ENCODE data around the gene STK40. TPM values are rescaled to one million over a fixed set of nuclear protein-coding genes. Genes with fewer than 3 reads are reported as not detected.

The STK40 gene
- total RNA-seq, 2 experiments from 2014 or later, result 75.2 to 76.8 TPM

DNA sequence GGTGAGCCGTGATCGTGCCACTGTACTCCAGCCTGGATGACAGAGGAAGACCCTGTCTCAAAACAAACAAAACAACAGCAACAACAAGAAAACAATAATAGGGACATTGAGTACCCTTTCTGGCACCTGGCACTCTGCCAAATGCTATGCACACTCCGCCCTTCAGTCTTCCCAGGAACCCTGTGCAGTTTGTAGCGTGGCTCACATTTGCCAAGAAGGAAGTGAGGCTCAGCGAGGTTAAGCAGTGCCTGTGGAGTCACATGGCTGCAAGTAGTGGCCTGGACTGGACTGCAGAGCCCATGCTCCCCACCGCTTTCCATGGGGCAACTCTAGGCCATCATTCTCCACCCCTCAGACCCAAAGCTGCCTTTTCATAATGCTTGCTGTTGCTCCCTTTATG, 57.0 kb downstream of the STK40 start:
- H3K27ac Mint-ChIP-seq, result no peak overlapping the region
- no peak overlapping the region for H3K4me3 Mint-ChIP-seq
- H3K4me1 Mint-ChIP-seq, result peaks cover 57% of the 10 kb centered on the region
- no peak for DNase-seq
- no peaks in the 10 kb centered on the region for H3K9me3 Mint-ChIP-seq
- CTCF ChIA-PET, result interaction anchor here (0.5 to 1.4 kb wide), 2 partner anchors 14 to 41 kb away, joined by 3 read pairs; no protein-coding TSS in a partner anchor
- H3K36me3 Mint-ChIP-seq (ENCODE audit: low read depth), result no peaks in the 10 kb centered on the region
- POLR2A ChIA-PET, result no interaction called here
- H3K27me3 Mint-ChIP-seq, result peaks cover 25% of the 10 kb centered on the region

DNA sequence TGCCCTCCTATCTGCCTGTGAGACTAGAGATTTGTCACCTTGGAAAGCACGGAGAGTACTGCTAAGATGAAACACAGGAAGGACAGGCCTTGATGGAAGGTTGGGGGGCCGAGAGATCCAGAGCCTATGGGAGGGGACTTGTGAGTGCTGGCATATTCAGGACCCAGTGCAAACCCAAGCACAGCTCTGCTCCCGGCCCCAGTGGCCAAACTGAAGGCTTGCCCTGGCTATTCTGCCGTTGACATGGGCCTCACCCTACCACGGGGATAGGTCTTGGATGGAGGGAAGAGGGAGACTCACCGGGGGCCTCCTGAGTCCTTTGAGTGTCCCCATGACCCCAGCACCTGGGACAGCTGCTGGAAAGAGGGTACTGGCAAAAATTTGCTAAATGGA, 57.6 kb downstream of the STK40 start:
- no peaks in the 10 kb centered on the region for H3K36me3 Mint-ChIP-seq (ENCODE audit: low read depth)
- ChIA-PET CTCF (no interaction called here), POLR2A (no interaction called here)
- peaks cover 25% of the 10 kb centered on the region for H3K27me3 Mint-ChIP-seq
- H3K4me3 Mint-ChIP-seq, result no peak overlapping the region
- H3K27ac Mint-ChIP-seq, result no peak overlapping the region
- H3K9me3 Mint-ChIP-seq, result no peaks in the 10 kb centered on the region
- peaks cover 58% of the 10 kb centered on the region for H3K4me1 Mint-ChIP-seq
- no peak for DNase-seq

DNA sequence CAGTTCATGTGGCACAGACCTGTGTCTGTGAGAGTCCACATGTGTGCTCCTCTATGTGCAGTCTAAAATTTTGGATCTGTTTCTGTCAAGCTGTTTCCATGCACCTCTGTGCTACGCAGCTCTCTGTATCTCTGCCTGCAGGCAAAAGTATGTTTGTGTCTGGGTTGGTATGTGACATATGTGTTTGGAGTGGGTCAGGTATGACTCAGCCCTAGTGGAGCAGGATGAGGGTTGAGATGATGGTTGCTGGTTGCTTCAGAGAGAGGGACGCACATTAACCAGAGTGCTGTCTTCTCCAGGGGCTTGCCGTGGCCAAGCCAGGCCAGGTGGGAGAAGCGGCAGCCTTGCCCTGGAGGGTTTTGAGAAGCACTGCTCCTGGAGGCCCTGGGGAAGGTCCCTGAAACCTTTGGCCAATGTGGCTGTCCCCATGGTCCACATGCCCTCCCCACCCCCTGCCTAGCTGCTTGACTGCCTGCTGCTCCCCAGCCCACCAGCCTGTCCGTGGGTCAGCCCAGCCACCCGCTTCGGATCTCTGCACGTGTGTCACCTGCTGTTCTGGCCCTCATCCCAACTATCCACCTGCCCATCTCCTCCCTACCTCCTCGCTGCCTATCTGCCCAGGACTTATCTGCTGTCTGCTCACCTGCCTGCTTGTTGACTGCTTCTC, 58.2 kb downstream of the STK40 start:
- no peak overlapping the region for H3K4me3 Mint-ChIP-seq
- H3K36me3 Mint-ChIP-seq (ENCODE audit: low read depth), result no peaks in the 10 kb centered on the region
- ChIA-PET CTCF (no interaction called here), POLR2A (interaction anchor here (1.0 to 1.6 kb wide), 2 partner anchors 15 to 59 kb away, joined by 3 to 4 read pairs; no protein-coding TSS in a partner anchor)
- no peak overlapping the region for H3K27ac Mint-ChIP-seq
- peaks cover 61% of the 10 kb centered on the region for H3K4me1 Mint-ChIP-seq
- peaks cover 21% of the 10 kb centered on the region for H3K27me3 Mint-ChIP-seq
- no peaks in the 10 kb centered on the region for H3K9me3 Mint-ChIP-seq
- no peak for DNase-seq

DNA sequence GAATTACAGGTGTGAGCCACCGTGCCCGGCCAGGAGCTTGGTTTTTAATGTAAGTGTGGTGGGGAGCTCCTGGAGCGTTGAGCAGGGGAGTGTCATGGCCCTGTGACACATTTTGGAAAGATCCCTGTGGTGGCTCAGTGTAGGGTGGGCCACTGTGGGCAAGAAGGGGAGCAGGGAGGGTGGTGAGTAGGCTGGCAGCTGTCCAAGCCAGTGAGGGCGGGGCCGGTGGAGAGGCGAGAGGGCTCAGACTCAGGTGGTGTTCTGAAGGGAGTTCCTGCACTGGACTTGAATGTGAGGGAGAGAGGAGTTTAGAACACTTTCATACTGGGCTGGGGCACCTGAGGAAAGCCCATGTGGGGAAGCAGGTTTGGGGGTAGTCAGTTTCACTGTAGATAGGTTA, 59.2 kb downstream of the STK40 start:
- peaks cover 2% of the 10 kb centered on the region for H3K36me3 Mint-ChIP-seq (ENCODE audit: low read depth)
- no peaks in the 10 kb centered on the region for H3K9me3 Mint-ChIP-seq
- peaks cover 11% of the 10 kb centered on the region for H3K27me3 Mint-ChIP-seq
- no peak for DNase-seq
- no peak overlapping the region for H3K4me3 Mint-ChIP-seq
- ChIA-PET POLR2A (interaction anchor here (1.0 to 1.6 kb wide), 2 partner anchors 16 to 60 kb away, joined by 3 to 4 read pairs; no protein-coding TSS in a partner anchor), CTCF (no interaction called here)
- no peak overlapping the region for H3K27ac Mint-ChIP-seq
- peaks cover 65% of the 10 kb centered on the region for H3K4me1 Mint-ChIP-seq

DNA sequence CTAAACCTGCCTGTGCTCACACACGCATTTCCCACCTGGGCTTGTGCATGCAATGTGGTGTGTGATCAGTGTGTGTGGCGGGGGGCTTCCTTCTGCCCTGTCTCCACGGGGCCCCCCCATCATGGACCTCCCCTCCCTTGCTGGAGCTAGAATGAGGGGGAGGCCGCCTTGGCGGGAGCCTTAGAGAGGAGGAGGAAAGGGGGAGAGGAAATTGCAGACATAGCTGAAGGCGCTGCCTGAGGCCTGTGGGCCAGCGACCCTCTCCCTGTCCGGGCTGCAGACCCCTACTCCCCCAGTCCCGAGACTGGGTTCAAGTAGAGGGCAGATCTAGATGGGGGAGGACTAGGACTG, 61.4 kb downstream of the STK40 start:
- H3K4me1 Mint-ChIP-seq, result peaks cover 56% of the 10 kb centered on the region
- no peak overlapping the region for H3K27ac Mint-ChIP-seq
- CTCF ChIA-PET, result interaction anchor here (0.7 to 2.3 kb wide), 4 partner anchors 13 to 134 kb away, joined by 3 to 7 read pairs (median 4); no protein-coding TSS in a partner anchor
- peaks cover 7% of the 10 kb centered on the region for H3K27me3 Mint-ChIP-seq
- POLR2A ChIA-PET, result interaction anchor here (1.0 to 4.6 kb wide), 8 partner anchors 8 to 175 kb away, joined by 3 to 32 read pairs (median 6); partner anchors contain the start of genes SH3D21, STK40, THRAP3 and TRAPPC3
- H3K9me3 Mint-ChIP-seq, result no peaks in the 10 kb centered on the region
- no peak for DNase-seq
- H3K4me3 Mint-ChIP-seq, result peak overlapping the region; percentile 75
- peaks cover 3% of the 10 kb centered on the region for H3K36me3 Mint-ChIP-seq (ENCODE audit: low read depth)

DNA sequence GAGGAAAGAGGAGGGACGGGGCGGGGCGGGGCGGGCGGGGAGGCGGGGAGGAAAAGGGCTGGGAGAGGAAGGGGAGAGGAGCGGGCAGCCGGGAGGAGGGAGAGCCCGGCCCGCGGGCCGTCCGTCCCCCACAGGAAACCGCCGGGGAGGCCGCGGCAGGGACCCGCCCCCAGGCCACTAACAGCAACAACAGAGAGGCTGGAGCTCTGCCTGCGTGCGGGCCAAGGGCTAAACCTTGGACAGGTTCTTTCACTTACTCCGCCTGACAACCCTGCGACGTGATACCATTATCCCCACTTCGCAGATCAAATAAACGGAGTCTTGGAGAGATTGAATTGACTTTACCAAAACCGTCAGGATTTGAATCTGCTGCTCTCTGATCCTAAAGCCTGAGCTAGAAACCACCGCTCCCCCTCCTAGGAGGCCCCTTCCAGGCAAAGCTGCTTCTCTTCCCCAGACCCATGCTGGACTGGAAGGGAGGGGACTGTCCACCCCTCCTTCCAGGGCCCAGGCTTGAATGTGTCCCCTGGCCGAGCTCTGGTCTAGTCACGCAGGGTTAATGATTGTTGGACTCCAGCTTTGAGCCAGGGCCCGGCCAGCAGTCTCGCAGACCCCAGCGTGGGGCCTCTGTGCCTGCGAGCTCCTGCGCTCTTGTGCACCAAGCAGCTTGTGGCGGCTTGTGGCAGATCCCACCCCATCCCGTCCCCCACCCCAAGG, 61.9 kb downstream of the STK40 start, which contains the start of gene EVA1B:
Gene EVA1B (minus strand): TSS at position 10 of the 717 bp plus-strand sequence. CDS start 608 bp downstream, outside the sequence.
- Mint-ChIP-seq H3K4me1 (peaks cover 52% of the 10 kb centered on the region), H3K27me3 (peaks cover 7% of the 10 kb centered on the region), H3K36me3 (ENCODE audit: low read depth) (peaks cover 3% of the 10 kb centered on the region), H3K9me3 (no peaks in the 10 kb centered on the region), H3K27ac (peak within 1 kb of the TSS; percentile 64), H3K4me3 (peak within 1 kb of the TSS; percentile 75)
- DNase-seq, result peak; percentile 72
- ChIA-PET POLR2A (interaction anchor here (0.6 to 4.6 kb wide), 12 partner anchors 8 to 175 kb away, joined by 3 to 32 read pairs (median 4); partner anchors contain the start of genes SH3D21, STK40, THRAP3 and TRAPPC3), CTCF (interaction anchor here (0.6 to 2.8 kb wide), 10 partner anchors 14 to 174 kb away, joined by 3 to 9 read pairs (median 4); partner anchors contain the start of genes SH3D21, THRAP3 and TRAPPC3)

DNA sequence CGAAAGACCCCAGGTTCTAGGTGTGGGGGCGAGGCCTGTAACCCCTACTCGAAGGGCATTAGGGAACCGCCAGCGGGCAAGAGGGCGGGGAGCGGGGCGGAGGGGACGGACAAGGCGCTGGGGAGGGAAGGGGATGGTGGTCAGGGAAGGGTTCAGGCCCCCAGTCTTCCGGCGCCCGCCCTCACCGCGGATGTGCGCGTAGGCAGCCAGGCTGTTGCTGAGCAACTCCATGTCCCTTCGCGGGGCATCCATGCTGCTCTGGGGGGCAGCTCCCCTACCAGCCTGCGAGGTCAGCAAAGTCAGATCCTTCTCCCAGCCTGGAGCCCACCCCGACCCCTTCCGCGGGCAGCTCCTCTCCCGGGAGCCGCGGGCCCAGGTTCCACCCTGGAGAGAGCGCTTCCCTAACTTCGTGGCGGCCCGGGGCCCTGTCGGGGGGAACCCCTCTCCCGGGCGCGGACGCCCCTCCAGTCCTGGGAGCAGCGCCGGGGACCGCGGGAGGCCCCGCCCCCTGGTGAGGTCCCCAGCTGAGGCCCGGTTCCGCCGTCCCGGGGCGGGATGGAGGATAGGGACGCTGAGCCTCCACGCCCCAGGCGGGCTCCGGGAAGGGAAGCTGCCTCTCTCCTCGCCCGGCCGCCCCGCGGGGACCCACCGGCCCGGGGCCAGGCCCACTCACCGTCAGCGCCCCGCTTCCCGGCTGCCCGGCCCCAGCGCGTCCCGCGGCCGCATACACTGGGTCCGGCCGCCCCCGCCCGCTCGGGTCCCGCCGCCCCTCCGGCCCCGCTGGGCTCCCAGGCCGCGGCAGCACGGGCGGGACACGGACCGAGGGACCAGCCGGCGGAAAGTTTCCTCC, 62.7 kb downstream of the STK40 start:
- peaks cover 46% of the 10 kb centered on the region for H3K4me1 Mint-ChIP-seq
- H3K36me3 Mint-ChIP-seq (ENCODE audit: low read depth), result peaks cover 3% of the 10 kb centered on the region
- H3K9me3 Mint-ChIP-seq, result no peaks in the 10 kb centered on the region
- DNase-seq, result peak; percentile 59
- H3K27me3 Mint-ChIP-seq, result peaks cover 7% of the 10 kb centered on the region
- H3K27ac Mint-ChIP-seq, result peak overlapping the region; percentile 54
- ChIA-PET POLR2A (interaction anchor here (0.6 to 4.6 kb wide), 13 partner anchors 10 to 227 kb away, joined by 3 to 32 read pairs (median 4); partner anchors contain the start of genes SH3D21, STK40, THRAP3 and TRAPPC3), CTCF (interaction anchor here (0.5 to 2.8 kb wide), 7 partner anchors 15 to 174 kb away, joined by 3 to 9 read pairs (median 4); partner anchors contain the start of genes SH3D21, THRAP3 and TRAPPC3)
- H3K4me3 Mint-ChIP-seq, result peak overlapping the region; percentile 70

DNA sequence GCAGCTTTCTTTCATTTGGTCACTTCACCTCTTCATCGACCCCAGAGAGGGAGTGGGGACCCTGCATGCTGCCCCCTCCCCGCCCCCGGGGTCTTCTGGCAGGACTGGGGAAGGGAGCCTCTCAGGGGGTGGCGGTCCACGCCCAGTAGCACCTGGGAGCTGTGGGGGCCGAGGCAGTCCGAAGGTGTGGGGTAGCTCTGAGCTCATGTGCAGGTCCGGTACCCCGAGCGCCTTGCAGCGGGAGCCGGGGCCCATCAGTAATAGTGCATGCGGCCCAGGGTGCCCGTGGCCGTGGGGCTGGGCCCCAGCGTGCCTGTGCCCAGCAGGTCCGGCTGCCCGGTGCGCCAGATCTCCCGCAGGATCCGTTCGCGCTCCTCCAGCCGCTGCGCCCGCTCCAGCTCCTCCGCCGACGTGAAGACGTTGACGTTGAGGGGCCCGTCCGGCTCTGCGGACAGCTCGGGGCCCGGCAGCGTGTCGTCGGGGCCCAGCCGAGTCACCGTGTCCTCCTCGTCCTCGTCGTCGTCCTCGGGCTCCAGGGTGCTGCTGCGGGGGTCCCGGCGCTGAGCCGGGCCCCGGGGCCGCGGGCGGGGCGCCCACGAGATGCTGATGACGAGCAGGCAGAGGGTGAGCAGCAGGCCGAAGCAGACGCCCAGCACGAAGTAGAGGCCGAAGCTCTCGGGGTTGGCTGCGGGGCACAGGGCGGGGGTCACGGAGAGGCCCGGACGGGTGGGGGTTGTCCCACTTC, 63.5 kb downstream of the STK40 start:
- H3K4me3 Mint-ChIP-seq, result peak overlapping the region; percentile 70
- no peak overlapping the region for H3K27ac Mint-ChIP-seq
- H3K27me3 Mint-ChIP-seq, result peaks cover 7% of the 10 kb centered on the region
- no peaks in the 10 kb centered on the region for H3K9me3 Mint-ChIP-seq
- no peak for DNase-seq
- POLR2A ChIA-PET, result interaction anchor here (1.0 to 4.6 kb wide), 5 partner anchors 16 to 98 kb away, joined by 3 to 32 read pairs (median 5); partner anchors contain the start of genes SH3D21 and STK40
- H3K36me3 Mint-ChIP-seq (ENCODE audit: low read depth), result peaks cover 5% of the 10 kb centered on the region
- CTCF ChIA-PET, result interaction anchor here (0.5 to 2.8 kb wide), 6 partner anchors 16 to 102 kb away, joined by 3 to 9 read pairs (median 4); partner anchors contain the start of genes SH3D21 and STK40
- peaks cover 38% of the 10 kb centered on the region for H3K4me1 Mint-ChIP-seq

DNA sequence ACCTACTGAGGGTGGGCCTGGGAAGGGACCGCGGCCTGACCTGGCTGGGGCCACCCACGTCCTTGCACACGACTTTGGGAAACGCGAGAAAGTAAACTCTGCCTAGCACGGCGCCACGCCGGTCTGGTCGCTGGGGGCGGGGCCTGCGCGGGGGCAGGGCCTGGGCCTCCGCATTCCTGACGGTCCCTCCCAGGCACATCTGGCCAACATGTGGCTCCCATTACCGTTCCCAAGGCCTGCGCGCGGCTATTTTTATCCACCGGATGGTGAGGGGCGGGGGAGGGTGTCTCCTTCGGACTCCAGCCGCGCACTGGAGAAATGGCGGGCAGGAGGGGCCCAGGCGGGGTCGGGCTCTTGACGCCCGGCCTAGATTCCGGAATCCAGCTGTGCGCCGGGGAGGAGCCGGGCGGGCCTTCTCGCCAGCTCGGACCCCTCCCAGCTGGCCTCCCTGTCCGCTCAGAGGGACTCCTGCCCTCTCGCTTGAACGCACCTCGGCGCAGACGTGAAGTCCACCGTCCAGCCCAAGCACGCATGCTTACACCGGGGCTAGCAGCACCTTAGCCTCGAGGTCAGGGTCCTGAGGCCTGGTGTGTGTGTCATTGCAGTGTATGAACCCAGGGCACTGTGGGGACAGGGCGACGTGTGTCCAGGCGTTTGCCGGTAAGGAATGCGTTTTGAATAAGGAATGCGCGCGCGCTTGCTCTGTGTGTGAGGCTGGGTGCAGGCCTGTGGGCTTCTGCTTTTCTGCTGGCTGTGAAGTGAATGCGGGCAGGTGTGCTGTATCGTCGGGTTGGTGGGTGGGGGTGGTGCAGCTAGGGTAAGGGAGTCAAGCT, 64.4 kb downstream of the STK40 start:
- H3K4me1 Mint-ChIP-seq, result peaks cover 29% of the 10 kb centered on the region
- no peaks in the 10 kb centered on the region for H3K9me3 Mint-ChIP-seq
- no peak for DNase-seq
- H3K27me3 Mint-ChIP-seq, result peaks cover 7% of the 10 kb centered on the region
- H3K36me3 Mint-ChIP-seq (ENCODE audit: low read depth), result peaks cover 5% of the 10 kb centered on the region
- CTCF ChIA-PET, result interaction anchor here (0.7 to 2.8 kb wide), 3 partner anchors 15 to 64 kb away, joined by 3 to 9 read pairs (median 3); partner anchors contain the start of genes SH3D21 and STK40
- POLR2A ChIA-PET, result interaction anchor here (1.2 to 4.6 kb wide), 3 partner anchors 12 to 36 kb away, joined by 3 to 32 read pairs (median 8); partner anchors contain the start of gene SH3D21
- H3K4me3 Mint-ChIP-seq, result peak overlapping the region; percentile 55
- no peak overlapping the region for H3K27ac Mint-ChIP-seq

DNA sequence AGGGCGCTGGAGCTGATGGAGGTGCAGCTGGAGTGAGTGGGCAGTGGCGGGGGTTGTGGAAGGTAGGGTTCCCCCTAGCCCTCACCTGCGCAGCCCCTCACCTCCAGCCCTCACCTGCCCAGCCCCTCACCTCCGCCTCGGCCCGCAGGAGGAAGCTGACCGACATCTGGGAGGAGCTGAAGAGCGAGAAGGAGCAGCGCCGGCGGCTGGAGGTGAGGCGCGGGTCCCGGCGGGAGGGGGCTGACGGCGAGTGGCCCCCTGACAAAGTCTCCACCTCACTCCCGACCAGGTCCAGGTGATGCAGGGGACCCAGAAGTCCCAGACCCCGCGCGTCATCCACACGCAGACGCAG, 65.0 kb downstream of the STK40 start:
- peak overlapping the region; percentile 38 for H3K4me3 Mint-ChIP-seq
- H3K36me3 Mint-ChIP-seq (ENCODE audit: low read depth), result peaks cover 5% of the 10 kb centered on the region
- ChIA-PET CTCF (interaction anchor here (0.7 kb wide), 1 partner anchor 23 kb away, joined by 3 read pairs; no protein-coding TSS in a partner anchor), POLR2A (interaction anchor here (0.9 to 4.6 kb wide), 3 partner anchors 11 to 65 kb away, joined by 3 to 32 read pairs (median 8); partner anchors contain the start of genes SH3D21 and STK40)
- DNase-seq, result no peak
- H3K4me1 Mint-ChIP-seq, result peaks cover 26% of the 10 kb centered on the region
- H3K9me3 Mint-ChIP-seq, result no peaks in the 10 kb centered on the region
- H3K27me3 Mint-ChIP-seq, result peaks cover 5% of the 10 kb centered on the region
- H3K27ac Mint-ChIP-seq, result no peak overlapping the region

DNA sequence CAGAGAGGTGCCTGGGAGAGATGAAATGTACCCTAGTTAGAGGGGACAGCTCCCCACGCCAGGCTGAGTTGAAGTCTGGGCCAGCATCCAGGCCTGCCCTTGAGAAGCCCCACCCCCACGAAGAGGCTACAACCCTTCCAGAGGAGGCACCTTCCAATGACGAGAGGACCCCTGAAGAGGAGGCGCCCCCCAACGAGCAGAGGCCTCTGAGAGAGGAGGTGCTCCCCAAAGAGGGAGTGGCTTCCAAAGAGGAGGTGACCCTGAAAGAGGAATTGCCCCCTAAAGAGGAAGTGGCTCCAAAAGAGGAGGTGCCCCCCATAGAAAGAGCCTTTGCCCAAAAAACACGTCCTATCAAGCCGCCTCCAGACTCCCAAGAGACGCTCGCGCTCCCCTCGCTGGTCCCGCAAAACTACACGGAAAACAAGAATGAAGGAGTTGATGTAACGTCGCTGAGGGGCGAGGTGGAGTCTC, 65.4 kb downstream of the STK40 start:
- Mint-ChIP-seq H3K36me3 (ENCODE audit: low read depth) (peaks cover 5% of the 10 kb centered on the region), H3K27me3 (peaks cover 4% of the 10 kb centered on the region), H3K4me1 (peaks cover 25% of the 10 kb centered on the region), H3K9me3 (no peaks in the 10 kb centered on the region), H3K27ac (no peak overlapping the region), H3K4me3 (peak overlapping the region; percentile 38)
- DNase-seq, result no peak
- ChIA-PET POLR2A (interaction anchor here (0.9 to 4.6 kb wide), 4 partner anchors 11 to 171 kb away, joined by 3 to 32 read pairs (median 6); partner anchors contain the start of genes SH3D21, STK40 and TRAPPC3), CTCF (interaction anchor here (0.7 kb wide), 1 partner anchor 23 kb away, joined by 3 read pairs; no protein-coding TSS in a partner anchor)

Data from activated CD4-positive, alpha-beta memory T cell treated with anti-CD3 and anti-CD28 coated beads, Interleukin-2, amount 10 ng/mL, durations not matched to agents 7 days and 5 days (primary cell).